ENCODE results near the gene VPS35L.
"Not testable (repeated sequence)": the region's sequence is repeated elsewhere in the genome, so short reads cannot be mapped to it uniquely, and the experiment has no call there.

Gene VPS35L

GRCh38 chr16:19542138-19542821 lies 13.2 kb upstream of the VPS35L start:
- no peak for DNase-seq

GRCh38 chr16:19543278-19543996 lies 12.1 kb upstream of the VPS35L start:
- not testable (repeated sequence) for DNase-seq

GRCh38 chr16:19548144-19548543 lies 7.4 kb upstream of the VPS35L start:
- DNase-seq: no peak

DNA sequence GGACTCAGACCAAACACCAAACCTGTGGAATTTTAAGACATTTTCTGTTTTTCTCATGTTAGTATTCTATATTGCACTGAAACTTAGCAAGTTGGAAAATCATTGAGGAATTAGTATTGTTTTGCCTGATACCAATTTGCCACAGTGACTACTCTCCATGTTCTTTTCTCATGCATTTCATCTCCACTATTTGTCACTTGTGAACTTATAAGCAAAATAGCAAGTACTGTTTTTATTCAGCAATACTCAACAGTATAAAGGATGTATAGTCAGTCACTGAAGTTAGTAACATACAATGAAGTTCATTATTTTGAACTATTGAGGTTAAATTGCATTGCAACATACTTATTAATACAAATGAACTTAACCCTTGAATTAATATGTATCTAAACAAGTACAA lies 5.8 kb upstream of the VPS35L start:
- DNase-seq: no peak

DNA sequence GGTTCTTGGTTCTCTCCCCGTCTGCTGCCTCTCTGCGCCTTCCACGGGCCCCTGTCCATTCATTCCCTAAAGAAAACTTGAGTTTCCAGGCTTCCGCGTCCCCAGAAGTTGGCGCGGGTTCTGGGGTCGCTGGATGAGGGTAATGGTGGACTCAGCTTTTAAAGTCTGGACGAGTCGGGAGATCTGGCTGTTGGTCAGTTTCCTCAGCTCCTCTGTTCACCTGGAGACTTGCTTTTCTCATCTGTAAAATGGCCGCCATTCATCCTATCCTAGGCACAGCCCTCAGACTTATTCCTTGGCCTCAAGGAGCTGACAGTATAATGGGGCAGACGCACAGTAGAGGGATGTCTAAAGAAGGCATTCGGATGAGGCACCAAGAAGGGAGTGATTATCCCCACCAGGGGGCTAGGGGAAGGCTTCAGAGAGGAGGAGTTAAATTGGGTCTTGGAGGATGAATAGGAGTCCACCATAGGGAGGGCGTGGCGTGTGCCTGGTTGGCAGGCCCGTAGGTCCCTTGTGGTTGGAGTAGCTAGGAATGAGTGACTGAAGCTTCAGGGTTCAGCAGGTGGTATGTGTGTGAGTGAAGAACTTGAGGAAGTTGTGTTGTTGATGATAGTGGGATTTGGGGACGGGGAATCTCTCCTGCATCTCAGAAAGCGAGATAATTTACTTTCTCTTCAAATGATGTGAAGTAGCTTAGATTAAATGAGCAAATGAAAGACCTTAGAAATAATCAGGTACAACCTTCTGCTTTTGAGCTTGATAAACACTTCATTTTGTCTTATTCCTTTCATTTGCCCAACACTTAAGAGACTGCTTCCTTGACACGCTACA lies 652 bp downstream of the VPS35L start:
- DNase-seq: no peak

DNA sequence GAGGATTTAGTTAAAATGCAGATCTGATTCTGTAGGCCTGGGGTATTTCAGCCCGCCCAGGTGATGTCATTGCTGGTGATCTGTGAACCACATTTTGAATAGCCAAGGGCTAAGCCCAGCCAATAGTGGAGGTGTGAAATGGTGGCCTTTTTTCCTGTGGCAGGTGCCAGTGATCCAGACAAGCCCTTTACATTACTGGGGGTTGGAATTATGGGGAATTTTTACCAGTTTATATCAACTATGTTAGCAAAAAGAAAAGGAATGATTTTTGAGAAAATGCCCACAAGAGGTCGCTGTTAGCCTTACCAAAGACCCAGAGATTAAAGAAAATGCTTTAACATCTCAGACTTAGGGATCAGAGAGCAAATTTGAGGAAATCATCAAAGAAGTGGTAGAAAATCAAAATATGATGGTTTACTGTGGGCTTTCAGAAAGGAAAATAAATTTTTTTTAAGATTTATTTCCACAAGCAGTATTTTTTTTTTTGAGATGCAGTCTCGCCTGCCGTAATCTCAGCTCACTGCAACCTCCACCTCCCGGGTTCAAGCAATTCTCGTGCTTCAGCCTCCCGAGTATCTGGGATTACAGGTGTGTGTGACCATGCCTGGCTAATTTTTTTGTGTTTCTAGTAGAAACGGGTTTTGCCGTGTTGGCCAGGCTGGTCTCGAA lies 3.9 kb downstream of the VPS35L start:
- peak; percentile 21 for DNase-seq

GRCh38 chr16:19560078-19560477 lies 4.6 kb downstream of the VPS35L start:
- DNase-seq: no peak

DNA sequence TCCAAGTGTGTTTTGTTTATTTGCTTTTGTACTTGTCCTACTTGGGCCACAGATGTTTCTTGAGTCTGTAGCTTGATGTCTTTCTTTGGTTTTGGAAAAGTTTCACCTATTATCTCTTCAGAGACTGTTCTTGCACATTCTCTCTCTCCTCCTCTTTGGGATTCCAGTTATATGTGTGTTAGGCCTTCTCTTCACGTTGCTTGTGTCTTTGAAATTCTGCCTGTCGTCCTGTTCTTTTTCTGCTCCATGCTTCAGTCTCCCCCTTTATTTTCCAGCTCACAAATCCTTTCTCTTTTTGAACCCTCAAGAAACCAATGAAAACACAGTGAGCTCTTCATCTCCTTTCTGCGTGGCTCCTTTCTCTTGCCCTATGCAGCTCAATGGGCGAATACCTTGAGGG lies 7.9 kb downstream of the VPS35L start:
- no peak for DNase-seq

DNA sequence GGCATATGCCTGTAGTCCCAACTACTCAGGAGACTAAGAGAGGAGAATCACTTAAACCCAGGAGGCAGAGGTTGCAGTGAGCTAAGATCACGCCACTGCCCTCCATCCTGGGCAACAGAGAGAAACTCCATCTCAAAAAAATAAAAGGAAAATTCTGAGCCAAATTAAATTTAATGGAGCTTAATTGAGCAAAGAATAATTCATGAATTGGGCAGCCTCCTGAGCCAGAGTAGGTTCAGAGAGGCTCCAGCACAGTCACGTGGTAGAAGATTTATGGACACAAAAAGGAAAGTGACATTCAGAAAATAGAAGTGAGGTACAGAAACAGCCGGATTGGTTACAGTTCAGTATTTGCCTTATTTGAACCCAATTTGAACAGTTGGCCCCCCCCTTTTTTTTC lies 10.9 kb downstream of the VPS35L start:
- DNase-seq: no peak

DNA sequence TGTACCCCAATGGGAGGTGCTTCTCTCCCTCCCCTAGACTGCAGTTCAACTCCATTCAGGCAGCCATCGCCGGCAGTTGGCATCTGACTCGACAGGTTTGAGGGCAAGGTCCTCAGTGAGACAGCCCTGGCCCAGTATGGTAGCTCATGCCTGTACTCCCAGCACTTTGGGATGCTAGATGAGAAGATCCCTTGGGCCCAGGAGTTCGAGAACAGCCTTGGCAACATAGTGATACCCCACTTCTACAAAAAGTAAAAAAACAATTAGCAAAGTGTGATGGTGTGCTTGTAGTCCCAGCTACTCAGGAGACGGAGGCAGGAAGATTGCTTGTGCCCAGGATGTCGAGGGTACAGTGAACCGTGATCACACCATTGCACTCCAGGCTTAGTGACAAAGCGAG lies 12.1 kb downstream of the VPS35L start:
- DNase-seq: no peak

DNA sequence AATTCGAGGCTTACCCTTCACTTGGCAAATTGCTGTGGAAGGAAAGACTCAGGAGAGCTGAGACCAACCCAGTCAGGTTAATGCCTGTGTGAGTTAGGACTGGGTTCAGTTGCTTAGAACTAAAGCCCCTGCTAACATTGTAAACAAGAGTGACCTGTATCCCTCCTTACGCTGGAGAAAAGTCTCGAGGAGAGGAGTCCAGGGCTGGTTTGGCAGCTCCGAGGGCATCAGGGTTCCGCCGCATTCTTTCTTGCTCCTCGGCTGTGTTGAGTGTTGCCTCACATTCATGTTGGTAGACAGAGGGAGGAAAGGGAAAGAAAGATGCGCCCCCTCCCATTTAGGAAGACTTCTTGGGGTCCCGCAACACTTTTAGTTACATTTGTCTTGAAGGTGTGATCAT lies 18.5 kb downstream of the VPS35L start:
- DNase-seq: no peak

DNA sequence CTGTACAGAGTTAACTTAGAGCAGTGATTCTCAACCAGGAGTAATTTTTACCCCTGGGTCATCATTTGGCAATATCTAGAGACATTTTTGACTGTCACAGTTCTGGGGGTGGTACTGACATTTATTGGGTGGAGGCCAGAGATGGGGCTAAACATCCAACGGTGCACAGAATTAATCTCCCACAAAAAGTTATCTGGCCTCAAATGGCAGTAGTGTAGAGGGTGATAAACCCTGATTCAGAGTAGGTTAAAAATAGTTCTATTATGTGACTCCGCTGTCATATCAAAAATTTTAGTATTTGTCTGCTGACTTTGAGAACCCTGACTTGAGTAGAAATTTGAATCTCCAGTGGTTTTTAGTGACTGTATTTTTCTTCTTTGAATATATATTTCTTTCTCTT lies 19.1 kb downstream of the VPS35L start:
- no peak for DNase-seq

GRCh38 chr16:19578378-19578971 lies 23.0 kb downstream of the VPS35L start:
- DNase-seq: no peak

DNA sequence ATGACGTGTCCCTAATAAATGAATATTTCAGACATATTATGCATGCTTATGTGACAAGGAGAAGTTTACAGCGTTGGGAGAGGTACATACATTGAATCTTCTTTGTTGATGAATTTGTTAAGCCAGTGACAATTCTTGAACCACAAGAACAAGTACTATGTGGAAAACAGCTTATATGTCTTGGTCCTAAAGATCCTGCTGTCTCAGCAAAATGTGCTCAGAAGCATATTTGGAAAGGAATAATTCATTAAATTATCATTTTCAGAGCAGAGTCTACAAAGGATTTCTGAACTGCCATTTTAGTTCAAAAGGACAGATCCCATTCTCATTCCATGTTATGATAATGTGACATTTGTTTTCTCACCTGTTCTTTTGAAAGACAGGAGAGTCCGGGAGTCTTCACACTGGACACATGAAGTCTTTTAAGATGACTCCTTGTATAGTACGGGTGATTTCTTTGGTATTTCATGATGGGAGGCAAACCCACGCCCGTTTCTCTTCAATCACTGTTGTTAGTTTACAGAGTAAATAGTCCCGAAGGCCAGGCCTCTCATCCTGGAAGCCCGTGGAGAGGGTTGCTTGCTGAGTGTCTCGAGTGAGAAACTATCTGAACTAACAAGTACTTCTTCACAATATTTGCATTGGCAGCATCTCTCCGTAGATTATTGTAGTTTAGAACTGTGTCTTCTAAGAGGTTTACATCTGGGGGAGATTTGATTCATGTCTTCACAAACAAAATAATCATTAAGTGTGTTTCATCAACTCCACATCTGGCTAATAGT lies 26.7 kb downstream of the VPS35L start:
- DNase-seq: no peak

GRCh38 chr16:19583665-19584300 lies 28.3 kb downstream of the VPS35L start:
- DNase-seq: no peak

DNA sequence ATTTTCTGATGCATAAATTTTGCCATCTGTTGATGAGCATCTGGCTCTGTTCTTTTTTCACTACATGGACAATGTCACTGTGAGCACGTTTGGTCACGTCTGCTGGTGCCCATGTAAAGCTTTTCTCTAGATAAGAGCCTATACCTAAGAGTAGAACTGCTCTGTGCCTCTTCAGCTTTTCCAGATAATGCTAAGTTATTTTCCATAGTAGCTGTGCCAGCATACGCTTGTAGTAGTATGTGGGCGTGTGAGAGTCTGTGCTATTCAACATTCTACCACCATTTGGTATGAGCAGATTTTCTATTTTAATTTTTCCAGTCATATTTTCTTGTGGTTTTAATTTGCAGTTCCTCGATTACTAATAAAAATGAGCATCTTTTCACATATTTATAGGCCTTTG lies 33.2 kb downstream of the VPS35L start:
- DNase-seq: no peak

DNA sequence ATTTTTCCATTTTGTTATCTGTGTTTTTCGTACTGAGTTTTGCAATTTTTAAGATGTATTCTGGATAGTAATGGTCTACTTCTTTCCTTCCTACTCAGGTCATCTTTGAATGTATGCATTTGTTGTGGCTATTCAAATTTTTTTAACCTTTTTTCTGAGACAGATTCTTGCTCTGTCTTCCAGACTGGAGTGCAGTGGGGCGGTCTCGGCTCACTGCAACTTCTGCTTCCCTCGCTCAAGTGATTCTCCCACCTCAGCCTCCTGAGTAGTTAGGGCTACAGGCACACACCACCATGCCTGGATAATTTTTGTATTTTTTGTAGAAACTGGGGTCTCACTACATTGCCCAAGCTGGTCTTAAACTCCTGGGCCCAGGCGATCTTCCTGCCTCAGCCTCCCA lies 33.6 kb downstream of the VPS35L start:
- no peak for DNase-seq

- no peak for DNase-seq
Measured at GRCh38 chr16:19589771-19590302, 34.3 kb downstream of the VPS35L start.

DNA sequence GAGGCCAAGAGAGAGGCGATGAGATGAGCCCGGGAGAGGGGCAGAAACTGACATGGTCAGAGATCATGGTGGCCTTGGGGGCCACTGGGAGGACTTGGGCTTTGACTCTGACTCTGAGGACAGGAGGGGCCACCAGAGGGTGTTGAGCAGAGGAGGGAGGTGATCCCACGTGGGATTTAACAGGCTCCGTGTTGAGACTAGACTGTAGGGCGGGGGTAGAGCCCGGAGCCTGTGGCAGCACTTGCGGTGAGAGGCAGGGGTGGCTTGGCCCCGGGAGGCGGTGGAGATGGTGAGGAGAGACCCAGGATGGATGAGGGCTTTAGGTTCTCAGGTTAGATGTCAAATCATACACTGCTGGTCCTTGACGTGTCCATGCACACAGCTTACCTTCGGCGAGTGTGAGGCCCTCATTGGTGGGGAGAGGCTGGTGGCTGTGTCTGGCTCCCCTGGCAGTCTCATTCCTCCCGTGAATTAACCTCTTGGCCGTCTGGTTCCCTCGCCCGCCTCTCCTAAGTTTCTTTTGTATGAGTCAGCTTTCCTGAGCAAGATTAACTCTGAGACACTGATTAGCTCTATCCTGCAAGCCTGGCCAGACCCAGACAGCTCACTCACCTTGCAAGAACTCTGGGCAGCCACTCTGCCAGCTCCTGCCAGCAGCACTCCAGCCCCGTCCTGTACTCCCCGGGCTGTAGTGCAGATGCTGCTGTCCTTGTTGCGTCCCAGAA lies 39.7 kb downstream of the VPS35L start:
- DNase-seq: no peak

GRCh38 chr16:19598805-19599510 lies 43.5 kb downstream of the VPS35L start:
- DNase-seq: no peak

All from NCI-H446 treated with DMSO at 0.1 percent for 48 hours (cell line).